DMS 273 (cell line): ENCODE measurements around the gene SPATS2.
"Not testable (repeated sequence)": the region's sequence is repeated elsewhere in the genome, so short reads cannot be mapped to it uniquely, and the experiment has no call there.

Experiments used
- DNase-seq: peaks from one replicate; lab custom pipeline; 2025; ENCODE audit not compliant: unreplicated experiment; lab: John Stamatoyannopoulos, UW

The SPATS2 gene

DNA sequence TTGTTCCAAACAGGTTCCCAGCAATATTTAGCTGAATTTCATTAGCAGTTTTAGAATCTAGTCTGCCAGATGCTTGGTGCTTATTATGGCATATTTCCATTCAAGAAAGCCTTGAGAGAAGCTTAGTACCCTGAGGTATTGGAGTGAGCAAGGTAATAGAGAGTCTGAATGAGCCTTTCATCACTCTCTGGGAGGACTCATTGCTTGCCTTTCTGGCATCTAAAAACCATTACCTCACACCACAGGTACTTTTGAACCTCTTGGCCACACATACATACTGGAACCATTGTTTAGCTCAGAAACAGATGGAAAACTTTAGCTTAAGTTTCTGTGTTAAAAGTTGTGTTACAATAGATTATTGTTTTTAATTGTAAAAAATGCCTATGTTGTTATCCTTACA is 144.1 kb downstream of the SPATS2 start:
- peak; percentile 47 for DNase-seq

DNA sequence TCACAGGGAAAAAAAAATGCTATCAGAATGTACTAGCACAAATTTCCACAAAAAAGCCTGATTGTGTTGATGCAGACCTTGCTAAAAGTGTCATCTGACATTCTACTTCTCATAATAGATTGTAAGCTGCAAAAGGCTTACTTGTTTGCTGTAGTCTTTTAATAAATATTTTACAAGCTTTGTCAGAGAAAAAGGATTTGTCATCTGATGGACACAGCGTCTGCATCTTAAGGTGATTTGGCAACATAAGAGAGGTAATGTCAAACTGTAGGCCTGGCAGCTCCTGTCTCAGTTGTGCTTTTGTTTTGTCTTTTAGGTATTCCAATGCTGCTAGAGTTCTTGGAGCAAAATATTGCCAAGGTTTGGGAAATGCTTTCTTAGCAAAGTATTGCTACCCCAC is 145.3 kb downstream of the SPATS2 start:
- no peak for DNase-seq

DNA sequence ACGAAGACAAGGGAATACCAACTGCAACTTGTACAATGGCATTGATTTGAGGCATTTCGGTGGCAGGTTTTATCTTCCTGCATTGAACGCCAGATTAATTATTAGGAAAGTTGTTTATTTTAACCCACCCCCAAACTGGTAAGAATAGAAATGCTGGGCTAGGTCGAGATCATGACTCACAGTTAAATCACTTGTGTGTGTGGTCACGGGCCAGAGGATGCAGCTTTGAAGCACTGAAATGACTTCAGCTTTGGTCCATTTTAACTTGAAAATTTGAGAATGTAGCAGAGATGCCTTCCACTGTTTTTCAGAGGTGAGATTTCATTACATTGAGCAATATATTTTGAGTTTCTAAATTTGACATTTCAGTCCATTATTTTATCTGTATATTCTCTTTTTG is 148.0 kb downstream of the SPATS2 start:
- no peak for DNase-seq

DNA sequence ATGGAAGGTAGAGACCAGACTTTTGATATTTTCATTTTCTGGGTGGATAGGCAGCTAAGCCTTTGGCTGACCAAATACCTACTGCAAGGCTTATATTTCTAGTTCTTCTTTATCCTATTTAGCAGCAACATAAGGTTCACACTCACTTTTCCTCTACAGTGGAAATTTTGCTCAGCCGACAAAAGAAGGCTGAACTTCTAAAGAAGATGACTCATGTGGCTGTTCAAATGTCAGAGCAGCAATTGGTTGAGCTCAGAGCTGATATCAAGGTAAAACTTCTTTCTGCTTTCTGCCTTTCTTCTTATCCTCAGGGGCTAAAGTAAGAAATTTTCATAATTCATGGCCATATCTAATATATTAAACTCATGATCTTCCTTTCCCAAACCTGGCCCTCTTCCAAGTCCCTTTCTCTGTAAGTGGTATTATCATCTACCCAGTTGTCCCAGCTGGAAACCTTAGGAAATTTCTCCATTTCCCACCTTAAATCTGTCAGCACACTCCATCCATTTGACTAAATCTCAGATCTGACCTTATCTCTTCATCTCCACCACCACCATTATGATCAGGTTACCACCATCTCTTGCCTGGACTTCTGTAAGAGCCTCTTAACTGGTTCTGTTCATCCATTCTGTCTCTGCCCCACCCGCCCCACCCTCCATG is 151.8 kb downstream of the SPATS2 start:
- no peak for DNase-seq

DNA sequence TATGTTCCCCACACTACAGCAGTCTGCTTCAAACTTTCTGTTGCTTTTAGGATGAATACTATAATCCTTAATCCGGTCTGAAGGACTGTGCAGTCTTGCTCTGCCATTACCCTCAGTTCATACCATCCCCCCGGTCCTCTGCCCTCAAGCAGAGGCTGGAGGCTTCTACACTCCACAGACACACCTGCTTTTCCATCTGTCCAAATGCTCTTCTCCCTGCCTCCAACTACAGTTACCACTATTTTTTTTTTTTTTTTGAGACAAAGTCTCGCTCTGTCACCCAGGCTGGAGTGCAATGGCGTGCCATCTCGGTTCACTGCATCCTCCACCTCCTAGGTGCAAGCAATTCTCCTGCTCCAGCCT is 152.3 kb downstream of the SPATS2 start:
- no peak for DNase-seq

DNA sequence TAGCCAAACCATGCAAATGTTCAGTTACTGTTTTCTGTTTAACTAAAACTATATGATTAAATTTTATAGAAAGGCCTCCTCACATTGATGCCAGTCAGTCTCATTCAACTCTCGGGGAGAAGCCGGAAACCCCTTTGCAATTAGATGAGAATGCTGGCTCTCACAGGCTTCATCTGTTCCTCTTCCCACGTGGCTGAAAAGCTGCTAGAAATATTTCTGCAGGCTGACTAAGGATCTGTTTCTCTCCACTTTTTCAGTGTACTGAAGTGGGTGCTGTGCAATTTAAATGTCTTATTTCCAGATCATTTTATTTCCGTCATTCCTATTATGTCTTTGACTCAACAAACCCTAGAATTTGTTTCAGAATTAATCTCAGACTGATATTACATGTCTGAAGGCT is 154.1 kb downstream of the SPATS2 start:
- no peak for DNase-seq

DNA sequence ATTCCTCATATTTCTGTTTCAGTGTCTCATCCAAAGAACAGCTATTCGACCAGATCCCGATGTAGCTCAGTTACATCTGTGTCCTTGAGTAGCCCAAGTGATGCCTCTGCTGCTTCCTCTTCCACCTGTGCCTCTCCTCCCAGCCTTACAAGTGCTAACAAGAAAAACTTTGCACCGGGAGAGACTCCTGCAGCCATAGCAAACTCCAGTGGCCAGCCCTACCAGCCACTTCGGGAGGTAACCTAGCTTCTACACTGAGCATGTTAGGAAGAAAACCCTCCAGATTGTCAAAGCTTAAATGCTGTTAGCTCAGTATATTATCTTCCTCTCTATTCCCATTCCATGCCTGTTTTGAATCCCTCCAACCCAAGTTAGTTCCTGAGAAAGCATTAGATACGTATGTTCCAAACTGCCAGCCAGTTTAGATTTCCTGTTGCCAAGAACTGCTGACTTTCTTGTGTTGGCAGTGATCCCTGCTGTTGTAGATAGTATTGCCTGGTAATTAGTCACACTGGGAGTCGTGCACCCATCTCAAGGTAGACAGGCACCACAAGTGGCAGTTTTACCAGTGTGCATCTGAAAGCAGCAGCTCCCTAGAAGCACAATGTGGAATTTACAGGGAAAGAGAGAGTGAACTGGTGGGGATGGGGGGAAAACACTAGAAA is 157.5 kb downstream of the SPATS2 start:
- DNase-seq, result no peak

DNA sequence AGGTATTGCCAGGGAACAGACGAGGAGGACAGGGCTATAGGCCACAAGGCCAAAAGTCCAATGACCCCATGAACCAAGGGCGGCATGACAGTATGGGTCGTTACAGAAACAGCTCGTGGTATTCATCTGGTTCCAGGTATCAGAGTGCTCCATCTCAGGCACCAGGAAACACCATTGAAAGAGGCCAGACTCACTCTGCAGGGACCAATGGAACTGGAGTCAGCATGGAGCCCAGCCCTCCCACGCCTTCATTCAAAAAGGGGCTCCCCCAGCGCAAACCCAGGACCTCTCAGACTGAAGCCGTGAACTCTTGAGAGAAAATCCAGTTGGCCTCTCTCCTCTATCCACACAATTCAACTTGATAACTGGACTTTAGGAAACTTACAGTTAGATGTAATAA is 158.7 kb downstream of the SPATS2 start:
- no peak for DNase-seq

DNA sequence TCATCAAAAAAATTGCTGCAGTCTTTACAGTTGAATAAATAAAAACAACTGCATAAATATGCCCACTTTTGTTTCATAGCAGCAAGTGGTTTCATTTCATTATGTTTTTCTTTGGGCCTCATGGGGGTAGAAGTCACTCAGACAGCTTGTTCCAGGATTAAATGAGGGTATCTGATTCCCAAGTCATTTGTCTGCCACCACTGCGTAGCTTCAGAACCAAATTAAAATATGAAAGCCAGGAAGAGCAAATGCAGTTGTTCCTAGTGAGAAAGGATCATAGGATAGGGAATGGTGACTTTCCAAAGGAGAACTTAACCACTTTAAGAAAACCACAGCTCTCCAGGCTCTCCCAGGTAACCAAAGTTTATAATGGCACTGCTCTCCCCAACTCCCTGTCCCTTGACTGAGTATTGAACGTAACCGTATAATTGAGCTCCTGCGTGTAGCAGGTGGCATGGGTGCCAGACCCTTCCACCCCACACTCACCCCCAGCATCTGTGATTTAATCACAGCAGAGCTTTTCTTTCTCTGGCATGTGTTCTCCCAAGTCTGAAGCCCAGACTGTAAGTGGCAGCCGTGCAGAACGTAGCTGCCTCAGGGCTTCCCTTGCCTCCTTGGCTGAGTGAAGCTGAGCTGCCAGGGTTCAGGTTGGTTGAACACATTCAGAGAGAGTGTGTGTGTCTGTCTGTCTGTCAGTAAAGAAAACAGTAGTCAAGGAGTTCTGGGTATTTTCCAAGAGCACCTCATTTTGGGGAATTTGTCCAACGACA is 160.3 kb downstream of the SPATS2 start:
- DNase-seq, result no peak

DNA sequence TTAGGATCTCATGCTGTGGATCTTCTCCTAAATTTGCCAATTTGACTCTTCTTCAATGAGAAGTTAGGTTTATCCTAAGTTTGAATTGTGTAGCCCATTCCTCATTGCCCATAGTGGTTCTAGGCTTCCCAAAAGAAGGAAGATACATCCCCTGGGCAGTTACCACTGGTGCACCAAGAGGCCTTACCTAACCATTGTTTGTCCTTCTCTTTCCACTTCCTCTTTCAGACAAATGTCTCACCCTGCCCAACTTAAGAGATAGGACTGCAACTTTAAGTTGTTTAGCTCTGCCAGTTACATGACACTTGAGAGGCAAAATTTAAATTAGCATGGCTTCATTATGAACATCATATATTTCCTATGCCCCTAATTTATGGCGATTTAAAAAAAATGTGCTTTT is 162.2 kb downstream of the SPATS2 start:
- DNase-seq, result no peak

DNA sequence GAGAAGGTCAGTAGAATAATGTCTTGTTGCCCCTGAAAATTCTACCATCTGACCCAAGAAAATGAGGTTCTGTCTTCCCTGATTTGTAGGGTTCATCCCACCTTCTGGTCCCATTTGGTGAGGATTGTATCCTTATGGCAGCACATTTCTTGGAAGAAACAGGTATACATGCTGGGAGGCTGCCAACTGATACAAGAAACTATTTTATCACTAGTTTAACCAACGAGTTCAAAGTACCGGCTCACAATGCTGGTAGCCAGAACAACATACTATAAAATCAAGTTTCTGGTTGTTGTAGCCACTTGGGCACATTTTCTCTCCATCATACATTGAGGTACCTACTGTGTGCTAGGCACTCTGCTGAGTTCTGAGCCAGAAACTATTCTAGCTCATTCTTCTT is 164.5 kb downstream of the SPATS2 start:
- no peak for DNase-seq

DNA sequence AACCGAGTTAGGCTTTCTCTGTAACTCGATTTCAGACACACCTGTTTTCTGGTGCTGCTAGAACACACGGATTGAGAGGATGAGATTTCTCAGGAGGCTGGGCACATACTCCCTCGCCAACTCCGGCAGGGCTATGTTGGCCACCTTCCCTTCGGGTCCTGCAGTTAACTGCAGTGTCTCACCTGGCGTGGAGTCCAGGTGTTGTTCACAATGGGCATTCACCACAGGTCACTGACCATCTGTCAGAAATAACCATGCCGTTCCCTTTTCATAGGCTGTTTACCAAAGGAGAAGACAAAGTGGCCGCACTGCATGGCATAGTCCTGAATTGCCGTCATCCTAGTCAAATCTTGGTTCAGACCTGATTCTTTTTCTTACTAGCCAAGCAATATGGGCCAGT is 166.1 kb downstream of the SPATS2 start:
- no peak for DNase-seq

DNA sequence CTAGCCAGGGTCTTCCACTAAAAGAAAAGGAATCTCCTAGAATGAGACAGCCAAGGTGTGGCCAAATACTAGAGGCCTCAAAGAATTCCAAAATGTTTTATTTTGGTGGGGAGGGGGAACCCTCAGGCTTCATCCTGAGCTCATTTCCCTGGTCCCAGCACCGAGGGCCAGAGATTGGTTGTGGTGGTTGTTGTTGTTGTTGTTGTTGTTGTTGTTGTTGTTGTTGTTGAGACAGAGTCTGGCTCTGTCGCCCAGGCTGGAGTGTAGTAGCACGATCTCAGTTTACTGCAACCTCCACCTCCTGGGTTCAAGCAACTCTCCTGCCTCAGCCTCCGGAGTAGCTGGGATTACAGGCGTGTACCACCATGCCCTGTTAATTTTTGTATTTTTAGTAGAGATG is 166.9 kb downstream of the SPATS2 start:
- DNase-seq, result not testable (repeated sequence)

DNA sequence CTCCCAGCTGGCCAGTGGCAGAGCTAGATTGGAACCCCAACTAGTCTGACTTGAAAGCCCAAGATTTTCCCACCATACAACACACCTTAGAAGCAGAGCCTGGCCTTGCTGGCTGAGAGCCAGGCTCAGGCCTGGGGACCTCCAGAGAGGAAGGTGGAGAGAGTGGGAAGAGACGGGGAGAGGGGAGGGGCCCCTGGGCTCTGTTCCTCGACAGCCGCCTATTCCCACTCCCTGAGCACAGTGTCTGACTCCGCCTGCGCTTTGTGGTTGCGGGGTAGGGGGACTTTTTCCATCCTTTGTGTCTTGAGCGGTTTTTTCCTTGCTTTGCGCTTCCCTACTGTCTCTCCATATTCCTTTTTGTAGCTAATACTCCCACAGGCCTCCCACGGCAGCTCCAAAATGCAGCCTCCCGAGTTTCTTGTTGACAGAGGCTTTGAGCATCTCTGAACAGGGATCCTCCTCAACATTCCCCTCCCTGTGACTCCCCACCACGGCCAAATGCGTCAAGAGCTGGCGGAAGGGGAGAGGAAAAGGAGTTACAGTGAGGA is 167.5 kb downstream of the SPATS2 start:
- peak; percentile 17 for DNase-seq

DNA sequence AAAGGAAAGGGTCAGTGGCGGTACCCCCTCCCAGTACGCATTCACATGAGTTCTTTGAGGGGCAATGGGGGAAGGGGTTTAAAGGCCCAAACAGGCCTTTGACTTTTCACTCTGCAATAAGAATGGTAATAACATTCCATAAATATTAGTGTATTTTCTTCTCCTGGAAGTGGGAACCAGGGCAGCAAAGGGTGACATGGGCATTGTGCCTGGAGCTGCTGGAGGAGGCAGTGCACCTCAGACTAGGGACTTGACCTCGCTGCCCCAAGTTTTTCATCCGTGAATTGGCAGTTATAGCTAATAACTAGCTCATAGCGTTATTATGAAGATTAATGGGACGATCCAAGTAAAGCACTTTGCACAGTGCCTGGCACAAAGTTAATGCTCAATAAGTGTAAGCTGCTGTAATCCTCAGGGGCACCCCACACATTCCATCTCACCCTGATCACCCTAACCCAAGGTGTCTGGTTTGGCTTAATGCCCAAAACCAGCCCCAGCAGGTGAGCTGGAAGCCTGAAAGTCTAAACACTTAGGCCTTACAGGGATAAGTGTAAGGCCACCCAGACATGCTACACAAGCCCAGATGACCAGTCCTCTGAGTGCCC is 168.8 kb downstream of the SPATS2 start:
- no peak for DNase-seq

DNA sequence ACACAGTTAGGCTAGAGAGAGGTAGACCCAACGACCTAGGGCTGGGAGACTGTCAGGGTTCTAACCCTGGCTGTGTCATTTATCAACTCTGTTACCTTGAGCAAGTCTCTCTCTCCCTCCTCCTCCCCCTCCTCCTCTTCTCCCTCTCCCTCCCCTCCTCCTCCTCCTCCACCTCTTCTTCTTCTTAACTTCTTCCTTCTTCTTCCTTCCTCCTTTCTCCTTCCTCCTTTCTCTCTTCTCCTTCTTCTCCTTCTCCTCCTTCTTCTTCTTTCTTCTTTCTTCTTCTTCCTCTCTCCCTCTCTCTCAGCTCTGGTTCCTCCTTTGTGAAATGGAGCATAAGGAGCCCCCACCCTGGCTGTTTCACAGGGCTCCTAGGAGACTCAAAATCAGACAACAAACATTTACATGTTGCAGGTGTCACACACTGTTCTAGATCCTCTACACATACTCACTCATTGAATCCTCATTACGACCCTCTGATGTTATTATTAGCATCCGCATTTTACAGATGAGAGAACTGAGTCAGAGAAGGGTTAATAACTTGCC is 169.3 kb downstream of the SPATS2 start:
- DNase-seq, result no peak

DNA sequence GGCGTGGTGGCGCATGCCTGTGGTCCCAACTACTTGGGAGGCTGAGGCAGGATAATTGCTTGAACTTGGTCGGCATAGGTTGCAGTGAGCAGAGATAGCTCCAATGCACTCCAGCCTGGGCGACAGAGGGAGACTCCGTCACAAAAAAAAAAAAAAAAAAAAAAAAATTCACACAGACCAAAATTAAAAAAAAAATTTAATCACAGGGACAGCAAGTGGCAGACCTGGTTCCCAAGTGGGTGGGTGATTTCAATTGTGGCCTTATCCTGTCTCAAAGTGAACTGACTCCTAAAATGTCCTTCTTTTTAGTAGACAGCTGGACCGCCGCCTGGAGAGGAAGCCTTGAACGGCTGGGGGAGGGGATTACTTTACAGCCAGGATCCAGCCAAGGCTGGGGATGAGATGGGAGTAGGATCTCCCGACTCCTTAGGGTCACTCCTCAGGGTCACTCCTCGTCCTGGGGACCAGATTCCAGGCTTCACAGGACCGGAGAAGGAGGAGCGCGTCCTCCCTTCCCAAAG is 170.0 kb downstream of the SPATS2 start:
- DNase-seq, result peak; percentile 47

DNA sequence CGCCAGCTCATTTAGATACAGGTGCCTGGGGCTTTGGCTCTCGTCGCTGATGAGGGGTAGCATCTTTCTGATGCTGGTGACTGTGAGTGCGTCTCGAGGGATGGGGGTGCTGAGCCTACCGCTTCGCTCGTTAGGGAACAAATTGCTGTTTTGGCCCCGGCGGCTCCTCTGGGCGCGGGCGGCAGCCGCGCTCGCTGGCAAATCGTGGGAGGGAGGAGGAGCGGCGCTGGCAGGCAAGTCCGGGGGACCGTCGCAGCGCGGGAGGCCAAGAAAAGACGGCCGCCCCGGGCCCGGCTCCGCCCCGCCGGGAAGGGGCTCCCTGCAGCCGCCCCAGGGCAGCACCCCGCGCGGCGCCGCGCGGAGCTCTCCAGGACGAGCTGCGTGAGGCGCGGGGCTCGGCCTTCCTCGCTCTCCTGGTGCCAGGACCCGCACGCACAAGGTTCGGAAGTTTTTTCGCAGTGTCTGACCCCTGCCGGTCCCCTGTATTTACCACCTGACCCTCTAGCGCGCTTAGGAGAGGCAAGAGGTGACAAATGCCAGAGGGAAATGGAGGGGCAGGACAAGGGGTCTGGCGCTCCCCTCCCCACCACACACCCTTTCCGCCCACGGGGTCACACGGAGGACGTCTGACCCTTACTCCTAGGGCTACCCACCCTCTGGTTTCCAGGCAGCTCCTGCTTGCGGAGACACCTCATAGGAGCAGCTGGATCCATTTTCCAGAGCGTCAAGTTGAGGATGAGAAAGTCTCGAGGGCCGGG is 170.7 kb downstream of the SPATS2 start:
- DNase-seq, result peak; percentile 70

DNA sequence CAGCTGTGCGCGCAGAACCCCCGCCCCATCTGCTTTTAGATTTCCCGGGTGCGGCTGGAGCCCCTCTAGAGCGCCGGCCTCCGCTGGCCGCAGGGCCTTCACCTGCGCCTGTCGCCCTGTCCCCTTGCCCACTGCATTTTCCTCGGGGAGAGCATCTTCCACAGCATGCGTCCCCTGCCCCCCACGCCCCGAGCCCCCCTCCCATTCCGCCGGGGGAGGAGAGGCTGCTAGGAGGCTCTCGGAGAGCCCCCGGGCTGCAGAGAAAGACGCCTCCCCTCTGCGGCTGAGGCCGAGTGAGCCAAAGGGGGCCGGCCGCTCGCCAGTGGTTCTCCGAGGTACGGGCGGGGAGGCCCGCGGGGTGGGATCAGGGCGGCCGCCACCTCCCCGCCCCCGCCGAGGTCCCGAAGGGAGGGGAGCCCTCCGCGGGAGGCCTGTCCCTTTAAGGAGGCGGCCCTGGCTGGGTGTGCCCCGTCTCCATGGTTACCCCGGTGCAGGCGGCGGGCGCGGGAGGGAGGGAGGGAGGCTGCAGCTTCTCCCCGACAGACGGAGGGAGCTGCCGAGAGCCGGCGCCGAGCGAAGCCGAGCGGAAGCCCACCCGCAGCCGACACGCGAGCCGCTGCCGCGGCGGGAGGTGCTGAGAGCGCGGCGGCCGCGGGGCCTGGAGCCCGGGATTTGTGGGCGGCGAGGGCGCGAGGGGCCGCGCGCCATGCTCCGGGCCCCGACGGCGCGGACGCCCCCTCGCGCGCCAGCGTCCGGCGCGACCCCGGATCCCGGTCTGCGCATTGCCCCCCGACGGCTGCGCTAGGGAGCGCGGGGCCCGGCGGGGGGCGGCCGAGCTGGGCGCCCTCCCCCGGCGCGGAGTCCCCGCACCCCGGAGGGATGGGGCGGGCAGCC is 171.5 kb downstream of the SPATS2 start, which contains the start of gene KCNH3:
TSS of gene KCNH3 (plus strand) at position 521 of the 894 bp plus-strand sequence. CDS start 387 bp downstream, outside the sequence.
- DNase-seq, result peak; percentile 91
